Skeletal muscle satellite cell (primary cell): ENCODE measurements around the gene MCOLN2.

Experiments
- H3K27me3 ChIP-seq: 2 replicates; pipeline ENCODE4 v1.7.0; 2013; ENCODE audit warnings: low read length; ENCODE audit not compliant: control insufficient read depth, insufficient read depth
- H3K36me3 ChIP-seq: 2 replicates; pipeline ENCODE4 v1.7.0; 2013; ENCODE audit warnings: mild to moderate bottlenecking, control low read depth, low read length; ENCODE audit not compliant: insufficient read depth
- H3K4me1 ChIP-seq: 2 replicates; pipeline ENCODE4 v1.7.0; 2013; ENCODE audit warnings: low read length; ENCODE audit not compliant: control insufficient read depth, insufficient read depth
- H3K4me2 ChIP-seq: 2 replicates; pipeline ENCODE4 v1.7.0; 2013; ENCODE audit warnings: mild to moderate bottlenecking, low read length
- H3K4me3 ChIP-seq: 2 replicates; pipeline ENCODE4 v1.7.0; 2013; ENCODE audit warnings: low read length
- H3K9ac ChIP-seq: 2 replicates; pipeline ENCODE4 v1.7.0; 2013; ENCODE audit warnings: mild to moderate bottlenecking, low read depth, low read length, moderate library complexity
- H3K9me3 ChIP-seq: replicated peaks from 2 replicates; pipeline ENCODE4 v1.7.0; 2013; ENCODE audit warnings: mild to moderate bottlenecking, control low read depth, low read length

MCOLN2 gene

DNA sequence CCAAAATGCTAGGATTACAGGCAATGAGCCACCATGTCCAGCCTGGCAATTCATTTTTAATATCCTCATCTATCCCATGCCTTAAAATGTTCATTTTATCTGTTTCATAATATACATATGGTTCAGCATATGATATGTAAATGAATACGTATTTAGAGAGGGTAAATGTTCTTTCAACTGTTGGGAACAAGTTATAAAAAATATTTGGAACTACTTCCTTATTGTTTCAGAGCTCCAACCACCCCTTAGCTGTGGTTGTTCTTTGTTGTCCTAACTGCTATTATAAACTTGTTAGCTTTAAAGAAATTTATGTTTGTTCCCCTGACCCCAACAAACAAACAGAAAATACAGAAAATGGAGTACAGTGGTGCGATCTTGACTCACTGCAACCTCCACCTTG, 14.5 kb downstream of the MCOLN2 start:
- H3K36me3 ChIP-seq: no peaks in the 10 kb centered on the region
- H3K9ac ChIP-seq: no peak overlapping the region
- no peak overlapping the region for H3K4me2 ChIP-seq
- no peaks in the 10 kb centered on the region for H3K9me3 ChIP-seq
- H3K4me1 ChIP-seq: no peaks in the 10 kb centered on the region
- H3K4me3 ChIP-seq: no peak overlapping the region
- peaks cover 9% of the 10 kb centered on the region for H3K27me3 ChIP-seq

DNA sequence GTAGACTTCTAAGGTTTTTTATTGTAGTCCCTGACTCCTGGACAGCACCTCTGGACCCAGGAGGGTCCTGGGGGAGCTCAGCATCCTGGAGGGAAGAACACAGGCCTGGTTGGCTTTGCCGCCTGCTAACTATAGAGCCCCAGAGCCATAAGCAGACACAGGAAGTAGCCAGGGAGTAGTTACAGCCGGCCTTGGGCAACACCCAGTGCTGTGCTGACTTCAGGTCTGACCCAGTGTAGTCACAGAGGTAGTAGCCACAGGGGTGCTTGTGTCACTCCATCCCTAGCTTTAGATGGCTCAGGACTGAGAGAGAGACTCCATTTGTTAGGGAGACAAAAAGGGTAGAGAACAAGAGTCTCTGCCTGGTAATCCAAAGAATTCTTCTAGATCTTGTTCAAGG, 21.9 kb downstream of the MCOLN2 start:
- H3K9ac ChIP-seq: no peak overlapping the region
- no peak overlapping the region for H3K4me3 ChIP-seq
- H3K4me2 ChIP-seq: no peak overlapping the region
- H3K27me3 ChIP-seq: peaks cover 18% of the 10 kb centered on the region
- no peaks in the 10 kb centered on the region for H3K9me3 ChIP-seq
- peaks cover 15% of the 10 kb centered on the region for H3K4me1 ChIP-seq
- no peaks in the 10 kb centered on the region for H3K36me3 ChIP-seq

DNA sequence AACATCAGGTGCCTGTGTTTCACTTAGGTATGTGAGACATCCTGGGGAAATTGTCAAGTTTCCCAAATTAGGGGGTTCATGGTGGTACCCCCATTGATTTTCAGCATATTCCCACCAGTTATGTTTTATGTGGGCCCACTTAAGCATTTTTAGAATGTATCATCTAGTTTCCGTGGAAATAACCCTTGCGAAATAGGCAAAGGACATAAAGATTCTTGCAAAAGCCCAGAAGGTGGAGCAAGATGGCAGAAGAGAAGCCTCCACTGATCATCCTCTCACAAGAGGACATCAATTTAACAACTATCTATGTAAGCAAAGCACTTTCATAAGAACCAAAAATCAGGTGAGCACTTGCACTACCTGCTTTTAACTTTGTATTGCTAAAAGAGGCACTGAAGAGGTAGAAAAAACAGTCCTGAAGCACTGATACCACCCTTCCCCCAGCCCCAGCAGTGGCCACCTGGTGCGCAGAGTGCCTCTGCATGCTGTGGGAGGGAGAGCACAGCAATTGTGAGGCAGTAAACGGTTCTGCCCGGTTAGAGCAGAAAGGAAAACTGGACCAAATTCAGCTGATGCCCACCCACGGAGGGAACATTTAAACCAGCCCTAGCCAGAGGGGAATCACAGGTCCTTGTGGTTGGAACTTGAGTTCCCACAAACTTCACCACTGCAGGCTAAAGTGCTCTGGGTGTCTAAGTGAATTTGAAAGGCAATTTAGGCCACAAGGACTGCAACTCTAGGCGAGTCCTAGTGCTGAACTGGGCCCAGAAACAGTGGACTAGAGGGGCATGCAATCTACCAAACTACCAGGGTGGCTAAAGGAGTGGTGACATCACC, 23.2 kb downstream of the MCOLN2 start:
- Histone ChIP-seq H3K36me3 (no peaks in the 10 kb centered on the region), H3K27me3 (peaks cover 18% of the 10 kb centered on the region), H3K4me2 (no peak overlapping the region)

DNA sequence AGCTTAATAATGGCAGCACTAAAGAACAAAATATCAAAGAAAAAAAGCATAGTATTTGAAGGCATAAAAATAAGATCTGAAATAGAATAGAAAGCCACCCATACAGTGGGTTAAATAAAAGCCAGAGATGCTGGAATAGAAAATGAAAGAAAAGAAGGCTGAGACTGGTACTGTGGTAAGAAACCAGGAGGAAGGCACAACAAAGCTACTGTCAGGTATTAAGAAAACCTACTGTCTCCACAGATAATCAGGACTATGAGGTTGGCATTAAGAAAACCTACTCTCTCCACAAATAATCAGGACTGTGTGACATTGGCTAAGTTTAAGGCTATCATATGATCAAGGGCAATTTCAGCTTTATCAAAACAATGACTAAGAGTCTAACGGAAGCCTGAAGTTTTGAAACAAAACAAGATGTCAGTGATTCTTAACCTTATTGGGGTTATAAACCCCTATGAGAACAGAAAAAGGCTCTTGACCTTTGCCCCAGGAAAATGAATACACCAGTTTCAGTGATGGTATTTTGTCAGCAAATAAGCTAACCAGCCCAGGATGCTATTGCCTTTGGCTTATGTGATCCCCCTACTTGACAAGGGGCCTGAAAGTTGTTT, 24.4 kb downstream of the MCOLN2 start:
- Histone ChIP-seq H3K27me3 (peaks cover 21% of the 10 kb centered on the region), H3K4me3 (no peak overlapping the region), H3K36me3 (no peaks in the 10 kb centered on the region), H3K4me2 (peak overlapping the region; percentile 0), H3K4me1 (peaks cover 15% of the 10 kb centered on the region), H3K9me3 (no peaks in the 10 kb centered on the region), H3K9ac (no peak overlapping the region)

More for the DNA sequence above, 23.2 kb downstream of the MCOLN2 start:
- no peaks in the 10 kb centered on the region for H3K9me3 ChIP-seq
- no peak overlapping the region for H3K4me3 ChIP-seq
- no peak overlapping the region for H3K9ac ChIP-seq
- H3K4me1 ChIP-seq: peaks cover 15% of the 10 kb centered on the region

DNA sequence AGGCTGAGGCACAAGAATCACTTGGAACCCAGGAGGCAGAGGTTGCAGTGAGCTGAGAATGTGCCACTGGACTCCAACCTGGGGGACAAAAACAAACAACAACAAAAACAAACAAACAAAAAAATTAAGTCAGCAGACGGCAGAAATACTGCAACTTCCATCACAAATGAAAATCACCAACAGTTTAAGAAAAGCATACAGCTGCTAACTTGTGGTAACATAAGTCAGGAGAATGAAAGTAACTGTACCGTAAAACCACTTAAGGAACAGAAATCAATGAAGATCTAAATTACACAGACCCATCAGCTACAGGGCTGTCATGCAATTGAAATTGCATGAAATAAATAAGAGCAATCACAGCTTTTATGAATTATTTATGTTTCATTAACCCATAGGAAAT, 25.0 kb downstream of the MCOLN2 start:
- H3K9me3 ChIP-seq: no peaks in the 10 kb centered on the region
- H3K4me1 ChIP-seq: peaks cover 15% of the 10 kb centered on the region
- H3K4me2 ChIP-seq: no peak overlapping the region
- no peak overlapping the region for H3K9ac ChIP-seq
- peaks cover 23% of the 10 kb centered on the region for H3K27me3 ChIP-seq
- H3K4me3 ChIP-seq: no peak overlapping the region
- H3K36me3 ChIP-seq: no peaks in the 10 kb centered on the region

DNA sequence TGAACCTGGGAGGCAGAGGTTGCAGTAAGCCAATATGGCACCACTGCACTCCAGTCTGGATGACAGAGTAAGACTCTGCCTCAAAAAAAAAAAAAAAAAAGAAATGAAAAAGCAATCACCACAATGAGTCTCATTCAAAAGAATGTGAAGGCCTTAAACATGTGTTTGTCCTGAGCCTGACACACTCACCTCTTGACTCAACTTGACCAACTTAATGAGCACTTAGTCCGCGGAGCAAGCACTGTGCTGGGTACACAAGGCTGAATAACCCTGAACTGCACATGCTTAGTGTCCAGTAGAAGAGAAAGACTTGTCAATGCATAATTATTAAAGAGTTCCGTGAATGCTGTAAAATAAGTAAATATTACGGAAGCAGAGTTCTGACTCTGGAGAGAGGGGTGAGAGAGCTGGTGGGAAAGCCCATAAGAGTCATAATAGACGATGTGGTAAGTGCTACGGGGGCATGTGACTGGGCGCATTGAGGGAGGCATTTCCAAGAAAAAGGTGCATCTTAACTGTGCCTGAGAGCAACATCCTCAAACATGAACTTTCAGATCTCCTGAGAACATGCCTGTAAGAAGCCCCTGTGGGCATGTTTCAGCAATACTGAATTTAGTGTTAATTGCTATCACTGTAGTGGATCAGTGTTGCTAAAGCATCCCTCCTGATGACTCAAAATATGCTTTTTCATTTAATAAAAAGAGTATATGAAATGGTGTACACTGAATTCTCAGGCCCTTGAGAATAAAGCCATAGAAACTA, 27.2 kb downstream of the MCOLN2 start:
- H3K36me3 ChIP-seq: no peaks in the 10 kb centered on the region
- H3K9ac ChIP-seq: no peak overlapping the region
- peaks cover 15% of the 10 kb centered on the region for H3K4me1 ChIP-seq
- no peak overlapping the region for H3K4me3 ChIP-seq
- H3K4me2 ChIP-seq: no peak overlapping the region
- H3K9me3 ChIP-seq: no peaks in the 10 kb centered on the region
- peaks cover 16% of the 10 kb centered on the region for H3K27me3 ChIP-seq

DNA sequence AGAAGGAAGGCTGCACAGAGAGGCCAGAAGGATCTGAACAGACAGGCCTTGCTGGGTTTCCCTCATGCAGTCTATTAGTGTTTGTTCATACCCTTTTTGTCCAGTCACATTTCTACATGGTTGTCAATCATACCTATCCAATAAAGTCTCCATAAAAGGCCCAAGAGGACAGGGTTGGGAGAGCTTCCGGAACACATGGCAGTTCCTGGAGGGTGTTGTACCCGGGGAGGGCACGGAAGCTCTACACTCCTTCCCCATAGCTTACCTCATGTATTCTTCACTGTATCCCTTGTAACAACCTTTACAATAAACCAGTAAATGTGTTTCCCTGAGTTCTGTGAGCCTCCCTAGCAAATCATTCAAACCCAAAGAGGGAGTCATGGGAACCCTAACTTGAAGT, 28.0 kb downstream of the MCOLN2 start:
- Histone ChIP-seq H3K36me3 (no peaks in the 10 kb centered on the region), H3K4me3 (no peak overlapping the region), H3K4me1 (peaks cover 15% of the 10 kb centered on the region), H3K27me3 (peaks cover 8% of the 10 kb centered on the region), H3K4me2 (no peak overlapping the region), H3K9me3 (no peaks in the 10 kb centered on the region), H3K9ac (no peak overlapping the region)

DNA sequence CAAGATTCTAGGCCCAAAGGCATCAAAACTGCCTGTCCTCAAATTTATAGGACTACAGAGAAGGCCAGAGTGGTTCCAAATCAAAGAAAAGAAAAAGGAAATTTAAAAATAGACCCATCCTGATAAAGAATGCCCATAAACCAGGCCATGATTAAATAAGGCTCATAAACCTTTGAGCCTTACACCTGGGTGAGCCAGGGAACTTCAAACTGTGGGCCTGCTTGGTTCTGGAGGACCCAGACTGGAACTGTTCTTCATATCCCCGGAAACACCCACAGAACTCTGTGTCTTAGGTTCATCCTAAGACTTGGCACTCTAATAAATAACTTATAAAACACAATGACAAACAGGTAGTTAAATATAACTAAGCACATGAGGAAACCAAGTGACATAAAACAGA, 28.8 kb downstream of the MCOLN2 start:
- H3K9me3 ChIP-seq: no peaks in the 10 kb centered on the region
- no peaks in the 10 kb centered on the region for H3K36me3 ChIP-seq
- H3K27me3 ChIP-seq: peaks cover 6% of the 10 kb centered on the region
- peaks cover 8% of the 10 kb centered on the region for H3K4me1 ChIP-seq
- H3K4me2 ChIP-seq: no peak overlapping the region
- H3K9ac ChIP-seq: no peak overlapping the region
- H3K4me3 ChIP-seq: no peak overlapping the region

DNA sequence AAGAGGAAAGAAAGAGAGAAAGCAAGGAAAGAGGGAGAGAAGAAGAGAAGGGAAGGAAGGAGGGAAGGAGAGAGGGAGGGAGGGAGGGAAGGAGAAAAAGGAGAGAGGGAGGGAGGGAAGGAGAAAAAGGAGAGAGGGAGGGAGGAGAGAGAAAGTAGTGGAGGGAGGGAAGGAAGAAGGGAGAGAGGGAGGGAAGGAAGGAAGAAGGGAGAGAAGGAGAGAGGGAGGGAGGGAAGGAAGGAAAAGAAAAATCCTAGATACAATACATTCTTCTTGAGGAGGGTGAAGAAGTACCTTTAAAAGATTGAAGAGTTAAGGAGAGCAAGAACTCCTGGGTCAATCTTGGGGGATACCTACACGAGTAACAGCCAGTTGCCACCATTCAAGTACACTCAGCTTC, 29.2 kb downstream of the MCOLN2 start:
- Histone ChIP-seq H3K9ac (no peak overlapping the region), H3K9me3 (no peaks in the 10 kb centered on the region), H3K36me3 (no peaks in the 10 kb centered on the region), H3K4me2 (no peak overlapping the region), H3K4me3 (no peak overlapping the region), H3K27me3 (peaks cover 6% of the 10 kb centered on the region), H3K4me1 (peaks cover 4% of the 10 kb centered on the region)

DNA sequence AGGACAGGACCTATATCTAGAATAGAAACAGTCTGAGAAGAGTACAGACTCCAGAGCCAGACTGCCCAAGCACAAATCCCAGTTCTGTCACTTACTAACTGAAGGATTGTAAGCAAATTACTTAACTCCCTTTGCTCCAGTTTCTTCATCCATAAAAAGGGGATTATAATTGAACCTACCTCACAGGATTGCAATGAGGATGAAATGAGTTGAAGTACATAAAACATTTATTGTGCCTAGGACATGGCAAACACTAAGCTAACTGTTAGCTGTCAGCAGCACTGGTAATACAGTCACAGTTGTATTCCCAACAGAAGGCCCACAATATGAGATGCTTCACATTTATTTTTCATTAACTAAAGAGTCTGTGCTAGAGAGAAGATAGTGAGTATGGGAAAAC, 33.9 kb downstream of the MCOLN2 start:
- Histone ChIP-seq H3K4me2 (no peak overlapping the region), H3K9me3 (no peaks in the 10 kb centered on the region), H3K4me3 (no peak overlapping the region), H3K36me3 (no peaks in the 10 kb centered on the region), H3K27me3 (peaks cover 6% of the 10 kb centered on the region), H3K9ac (no peak overlapping the region), H3K4me1 (peaks cover 14% of the 10 kb centered on the region)

DNA sequence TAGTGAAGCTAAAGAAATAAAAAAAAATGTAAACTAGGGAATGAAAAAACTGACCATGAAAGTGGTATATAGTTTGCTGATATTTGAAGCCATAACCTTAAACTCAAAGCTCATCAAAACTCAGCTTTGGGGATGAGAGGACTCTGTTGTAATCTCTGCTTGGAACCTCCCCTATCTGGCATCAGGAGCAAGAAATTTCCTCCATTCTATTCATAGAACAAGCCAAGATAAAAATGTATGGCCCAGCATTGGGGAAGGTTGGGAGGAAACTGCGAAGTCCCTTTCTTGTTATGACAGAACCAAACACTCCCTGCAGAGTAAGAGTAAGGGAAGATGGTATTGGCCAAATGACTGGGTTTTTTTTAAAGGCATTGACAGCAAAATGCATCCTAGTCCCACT, 35.6 kb downstream of the MCOLN2 start:
- Histone ChIP-seq H3K4me3 (no peak overlapping the region), H3K4me1 (peaks cover 14% of the 10 kb centered on the region), H3K27me3 (no peaks in the 10 kb centered on the region), H3K9me3 (no peaks in the 10 kb centered on the region), H3K4me2 (no peak overlapping the region), H3K9ac (no peak overlapping the region), H3K36me3 (no peaks in the 10 kb centered on the region)
